Measurements from ENCODE around the gene JAGN1. TPM values are rescaled to one million over a fixed set of nuclear protein-coding genes. Genes with fewer than 3 reads are reported as not detected.
A peak's percentile ranks its signal among the peaks of the same experiment; 100 is the strongest.
"Not testable (repeated sequence)": the region's sequence is repeated elsewhere in the genome, so short reads cannot be mapped to it uniquely, and the experiment has no call there.

The JAGN1 gene
- total RNA-seq, 1 experiment from 2014 or later: 45.6 TPM

GRCh38 chr3:9916734-9917680 is 26.6 kb downstream of the JAGN1 start, which contains the start of gene IL17RC:
TSS of gene IL17RC (plus strand) at chr3:9917098. CDS start at chr3:9917316, 218 bp downstream.
- peak; percentile 93 for DNase-seq (ENCODE audit: low read depth)

- no peak for DNase-seq (ENCODE audit: low read depth)
Measured at GRCh38 chr3:9917820-9918219, 27.4 kb downstream of the JAGN1 start.

- DNase-seq (ENCODE audit: low read depth): no peak
Measured at GRCh38 chr3:9918261-9919038, 28.0 kb downstream of the JAGN1 start.

GRCh38 chr3:9928158-9928557 is 37.7 kb downstream of the JAGN1 start:
- no peak for DNase-seq (ENCODE audit: low read depth)

- no peak for DNase-seq (ENCODE audit: low read depth)
Measured at GRCh38 chr3:9930804-9931418, 40.5 kb downstream of the JAGN1 start.

- no peak for DNase-seq (ENCODE audit: low read depth)
Measured at GRCh38 chr3:9932535-9932842, 42.1 kb downstream of the JAGN1 start.

- no peak for DNase-seq (ENCODE audit: low read depth)
Measured at GRCh38 chr3:9932843-9933560, 42.6 kb downstream of the JAGN1 start.

- DNase-seq (ENCODE audit: low read depth): no peak
Measured at GRCh38 chr3:9933561-9934234, 43.3 kb downstream of the JAGN1 start, which contains the start of gene CRELD1. TSS of gene CRELD1 (plus strand) at chr3:9933834. CDS start at chr3:9934439, 605 bp downstream.

- no peak for DNase-seq (ENCODE audit: low read depth)
Measured at GRCh38 chr3:9934235-9934621, 43.8 kb downstream of the JAGN1 start.

- no peak for DNase-seq (ENCODE audit: low read depth)
Measured at GRCh38 chr3:9934993-9935392, 44.6 kb downstream of the JAGN1 start.

GRCh38 chr3:9935966-9936510 is 45.6 kb downstream of the JAGN1 start:
- no peak for DNase-seq (ENCODE audit: low read depth)

- no peak for DNase-seq (ENCODE audit: low read depth)
Measured at GRCh38 chr3:9937486-9938238, 47.3 kb downstream of the JAGN1 start.

- no peak for DNase-seq (ENCODE audit: low read depth)
Measured at GRCh38 chr3:9938966-9939365, 48.6 kb downstream of the JAGN1 start.

- DNase-seq (ENCODE audit: low read depth): not testable (repeated sequence)
Measured at GRCh38 chr3:9939906-9940305, 49.5 kb downstream of the JAGN1 start.

- DNase-seq (ENCODE audit: low read depth): no peak
Measured at GRCh38 chr3:9940746-9941145, 50.3 kb downstream of the JAGN1 start.

- DNase-seq (ENCODE audit: low read depth): no peak
Measured at GRCh38 chr3:9942164-9942563, 51.8 kb downstream of the JAGN1 start.

- DNase-seq (ENCODE audit: low read depth): no peak
Measured at GRCh38 chr3:9942934-9943690, 52.7 kb downstream of the JAGN1 start.
